HG02885 (cell line): ENCODE results near the gene KISS1.

ENCODE experiments used
- ATAC-seq: cut with Tn5 transposase; IDR thresholded peaks from one replicate; pipeline ENCODE4 v1.9.1; 2021; ENCODE audit warnings: mild to moderate bottlenecking; ENCODE audit not compliant: unreplicated experiment, poor library complexity

KISS1 gene

DNA sequence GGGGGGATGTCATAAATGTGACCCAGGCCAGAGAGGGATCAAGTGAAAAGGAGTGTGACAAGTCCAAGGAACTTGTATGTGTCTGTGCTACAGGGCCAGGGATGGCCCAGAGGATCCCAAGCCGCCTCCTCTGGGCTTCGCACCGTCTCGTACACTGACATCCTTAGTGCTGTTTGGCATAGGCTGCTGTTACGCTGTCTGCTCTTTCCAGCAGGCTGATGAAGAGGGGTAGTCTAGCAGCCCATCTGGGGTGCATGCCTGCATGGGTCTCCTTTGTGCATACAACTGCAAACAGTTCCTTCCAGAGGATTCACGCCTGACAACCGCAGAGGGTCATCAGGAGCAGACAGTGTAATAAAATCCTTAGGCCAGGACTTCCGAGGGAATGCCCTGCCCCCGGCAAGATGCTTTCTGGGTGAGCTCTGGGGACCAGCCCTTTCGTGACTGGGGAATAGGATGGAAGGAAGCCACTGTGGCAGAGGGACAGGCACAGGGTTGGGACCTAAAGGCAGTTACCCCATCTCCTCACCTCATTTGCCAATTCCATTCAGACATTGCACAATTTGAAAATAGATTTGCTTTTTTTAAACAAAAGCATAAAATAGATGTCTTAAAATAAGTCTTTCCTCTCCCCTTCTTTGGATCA lies 23.8 kb upstream of the KISS1 start:
- no peak for ATAC-seq

DNA sequence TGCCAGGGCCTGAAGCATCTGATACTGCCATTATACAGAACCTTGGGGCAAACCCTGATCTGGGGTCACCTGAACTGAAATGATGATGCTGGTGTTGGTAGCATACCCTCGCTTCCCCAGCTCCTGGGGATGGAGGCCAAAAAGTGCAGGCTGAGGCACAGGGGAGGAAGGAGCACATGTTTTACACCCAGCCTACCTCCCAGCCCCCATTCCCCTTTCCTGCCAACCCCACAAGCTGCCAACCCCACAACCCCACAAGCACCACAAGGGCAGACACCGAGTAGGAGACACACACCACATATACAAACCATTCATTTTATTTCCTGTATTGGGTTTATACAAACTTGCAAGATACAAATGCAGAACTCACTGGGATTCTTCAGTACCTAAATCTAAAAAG lies 22.3 kb upstream of the KISS1 start:
- ATAC-seq, result no peak

DNA sequence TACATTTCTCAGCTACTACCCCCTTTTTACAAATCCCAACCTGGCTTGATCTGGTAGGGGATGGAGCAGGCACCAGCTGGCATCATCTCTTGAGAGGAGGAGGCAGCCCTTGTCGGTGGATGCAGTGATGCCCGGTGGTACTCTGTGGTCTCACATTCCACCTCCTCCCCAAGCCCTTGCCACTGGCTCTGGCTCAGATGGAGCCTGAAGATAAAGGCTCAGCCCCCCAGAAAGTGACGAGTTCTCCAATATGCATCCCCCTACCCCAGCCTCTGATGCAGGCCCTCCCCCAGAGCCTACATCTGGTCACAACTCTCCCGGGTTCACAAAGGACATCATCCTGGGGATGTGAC lies 21.3 kb upstream of the KISS1 start:
- no peak for ATAC-seq

DNA sequence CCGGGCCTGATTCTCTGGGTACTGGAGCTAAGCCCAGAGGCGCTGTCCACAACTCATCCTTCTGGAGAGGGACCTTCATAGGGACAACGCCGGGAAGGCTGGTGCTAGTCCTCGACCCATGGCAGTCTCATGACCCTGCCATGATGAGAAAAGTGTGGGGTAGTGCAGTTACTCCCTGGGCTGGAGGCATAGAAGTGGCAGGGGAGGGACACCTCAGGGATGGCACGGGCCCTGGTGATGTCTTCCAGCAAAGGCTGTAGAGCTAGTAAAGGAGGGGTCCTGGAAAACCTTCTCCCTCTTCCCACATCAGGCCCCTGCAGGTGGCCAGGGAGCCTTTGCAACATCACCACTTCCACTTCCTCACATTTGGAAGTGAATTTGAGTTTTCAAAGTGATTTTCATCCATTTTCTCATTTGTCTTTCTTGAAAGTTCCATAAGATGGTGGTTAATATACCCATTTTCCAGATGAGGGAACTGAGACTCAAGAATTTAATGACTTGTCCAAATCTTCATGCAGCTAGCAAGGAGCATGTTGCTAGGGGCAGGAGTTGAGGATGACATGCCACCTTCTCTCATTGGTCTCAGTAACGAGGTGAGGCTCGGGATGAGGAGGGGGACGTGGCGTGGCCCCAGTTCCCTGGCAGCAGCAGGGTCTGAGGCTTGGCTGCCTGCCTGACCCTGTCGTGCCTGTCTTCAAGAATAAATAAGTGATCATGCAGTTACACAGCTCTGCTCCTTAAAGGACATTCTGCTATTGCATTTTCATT lies 20.8 kb upstream of the KISS1 start:
- no peak for ATAC-seq

DNA sequence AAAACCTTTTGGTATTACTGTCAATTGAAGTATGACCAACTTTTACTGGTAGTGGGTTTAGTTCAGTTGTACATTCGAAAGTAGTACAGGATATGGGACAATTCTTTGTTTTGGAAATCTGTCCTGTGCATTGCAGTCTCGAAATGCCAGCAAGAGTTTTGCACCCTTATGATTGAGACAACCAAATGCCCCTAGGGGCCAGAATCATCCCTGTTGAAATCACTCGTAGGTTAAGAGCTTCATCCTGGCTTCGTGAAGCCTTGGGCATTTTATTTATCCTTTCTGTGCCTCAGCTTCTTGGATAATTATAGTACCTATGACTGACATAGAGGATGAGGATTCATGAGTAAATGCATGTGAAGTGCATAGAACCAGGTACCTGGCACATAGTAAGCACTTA lies 19.9 kb upstream of the KISS1 start:
- no peak for ATAC-seq

DNA sequence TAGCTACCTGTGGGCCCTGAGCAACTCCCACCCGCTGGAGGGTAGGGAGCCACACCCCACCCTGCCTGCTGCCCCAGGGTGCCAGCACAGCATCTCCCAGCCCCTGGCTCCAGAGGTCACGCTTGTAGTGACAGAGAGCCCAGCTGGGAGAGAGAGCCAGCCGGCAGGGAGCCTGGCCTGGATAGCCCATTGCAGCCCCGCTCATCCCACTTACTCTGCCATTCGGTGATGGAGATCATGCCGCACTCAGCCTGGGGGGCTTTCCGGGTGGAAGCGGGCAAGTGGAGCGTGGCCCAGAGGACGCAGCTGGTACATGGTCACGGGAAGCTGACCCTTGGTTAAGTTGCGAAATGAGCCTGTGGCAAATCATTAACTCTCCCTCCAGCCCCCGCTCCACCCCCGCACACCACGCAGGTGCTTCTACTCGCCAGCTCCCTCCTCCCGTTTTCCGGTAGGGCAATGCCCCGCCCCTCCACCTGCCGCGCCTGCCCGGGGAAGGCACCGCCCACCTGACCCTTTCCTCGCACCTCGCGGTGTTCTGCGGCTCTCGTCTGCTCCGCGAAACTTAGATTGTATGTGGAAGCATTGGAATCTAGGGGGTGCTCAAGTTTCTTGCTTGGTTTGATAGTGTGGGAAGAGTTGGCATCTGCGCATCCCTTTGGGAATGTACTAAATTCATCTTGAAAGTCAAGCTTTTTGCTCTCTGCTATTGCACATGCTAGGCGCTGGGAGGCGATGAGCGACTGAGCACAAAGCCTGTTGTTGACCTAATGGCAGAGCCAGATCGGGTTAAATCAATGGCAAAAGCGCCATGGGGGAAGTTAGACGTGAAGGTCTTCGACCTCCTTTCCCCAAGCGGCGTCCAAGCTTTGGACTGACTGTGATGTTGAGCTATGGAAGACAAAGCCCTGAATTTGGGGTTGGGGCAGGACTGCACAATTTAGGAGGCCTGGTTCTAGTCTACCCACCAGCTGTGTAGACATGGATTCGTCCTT lies 17.7 kb upstream of the KISS1 start, which contains the start of gene GOLT1A:
Gene GOLT1A (minus strand): TSS at position 321 of the 995 bp plus-strand sequence. CDS start 82 bp downstream, at position 239.
- no peak for ATAC-seq

DNA sequence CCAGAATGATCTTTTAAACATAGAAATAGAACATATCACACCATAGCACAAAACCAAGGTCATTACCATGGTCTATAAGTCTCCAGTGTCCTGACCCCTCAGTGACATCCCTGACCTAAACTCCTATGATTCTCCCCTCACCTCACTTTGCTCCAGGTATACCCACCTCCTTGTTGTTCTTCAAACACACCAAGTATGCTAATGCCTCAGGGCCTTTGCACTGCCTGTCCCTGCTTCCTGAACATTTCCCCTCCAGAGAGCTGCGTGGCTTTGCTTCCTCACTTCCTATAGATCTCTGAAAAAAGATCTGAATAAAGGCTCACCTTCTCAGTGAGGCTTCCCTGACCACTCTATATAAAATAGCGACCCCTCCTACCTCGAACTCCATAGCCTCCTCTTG lies 16.4 kb upstream of the KISS1 start:
- ATAC-seq, result no peak

DNA sequence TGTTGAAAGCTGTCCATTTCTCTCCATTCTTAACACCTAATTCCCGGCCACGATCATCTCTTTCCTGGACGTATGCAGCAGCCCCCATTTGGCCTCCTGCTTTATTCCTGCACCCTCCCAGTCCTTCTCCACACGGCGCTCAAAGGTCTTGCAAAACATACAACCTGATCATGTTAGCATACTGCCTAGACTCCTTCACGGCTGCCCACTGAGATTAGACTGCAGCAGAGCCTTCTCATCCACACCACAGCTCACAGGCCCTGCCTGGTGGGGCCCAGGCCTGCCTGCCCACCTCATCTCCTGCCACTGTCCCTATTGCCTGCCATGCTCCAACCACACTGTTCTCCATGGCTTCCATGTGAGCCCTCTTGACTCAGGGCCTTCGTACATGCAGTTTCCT lies 14.8 kb upstream of the KISS1 start:
- no peak for ATAC-seq

DNA sequence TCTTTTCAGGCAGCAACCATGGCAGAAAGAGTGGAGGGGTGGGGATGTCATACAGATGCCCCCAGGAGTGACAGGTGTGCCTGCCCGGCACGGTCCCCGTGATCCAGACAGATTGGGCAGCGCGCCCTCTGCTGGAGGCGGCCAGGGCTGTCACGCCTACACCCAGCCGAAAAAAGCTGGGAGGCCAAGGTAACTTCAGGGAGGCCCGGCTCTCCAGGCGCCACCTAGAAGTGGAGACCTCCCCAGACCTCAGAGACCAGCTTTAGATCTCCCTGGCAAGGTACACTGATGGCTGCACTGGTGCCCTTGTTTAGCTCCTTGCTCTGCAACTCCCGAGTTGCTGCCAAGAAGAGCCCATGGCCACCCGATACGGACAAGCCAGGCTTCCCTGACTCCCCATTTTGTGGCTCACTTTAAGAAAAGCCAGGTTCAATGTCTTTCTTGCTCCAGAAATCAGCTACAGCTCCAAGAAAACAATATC lies 10.9 kb upstream of the KISS1 start:
- no peak for ATAC-seq

DNA sequence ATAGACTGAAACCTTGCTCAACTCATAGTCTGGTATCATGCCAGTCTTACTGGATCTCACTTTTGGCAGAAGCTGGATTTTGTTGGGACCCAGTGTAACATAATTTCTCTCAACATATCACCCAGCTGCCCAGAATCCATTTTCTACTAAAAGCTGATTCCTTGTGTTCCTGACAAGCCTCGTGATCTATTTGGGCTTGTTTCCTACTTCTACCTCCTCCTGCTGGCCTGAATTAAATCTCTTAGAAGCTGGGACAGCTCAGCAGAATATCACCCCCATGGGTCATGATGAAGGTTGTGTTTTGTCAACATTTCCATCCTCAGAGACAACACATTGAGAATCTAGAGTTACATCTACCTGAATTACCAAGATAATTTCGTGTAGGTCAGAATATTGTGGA lies 9.8 kb upstream of the KISS1 start:
- ATAC-seq, result no peak

DNA sequence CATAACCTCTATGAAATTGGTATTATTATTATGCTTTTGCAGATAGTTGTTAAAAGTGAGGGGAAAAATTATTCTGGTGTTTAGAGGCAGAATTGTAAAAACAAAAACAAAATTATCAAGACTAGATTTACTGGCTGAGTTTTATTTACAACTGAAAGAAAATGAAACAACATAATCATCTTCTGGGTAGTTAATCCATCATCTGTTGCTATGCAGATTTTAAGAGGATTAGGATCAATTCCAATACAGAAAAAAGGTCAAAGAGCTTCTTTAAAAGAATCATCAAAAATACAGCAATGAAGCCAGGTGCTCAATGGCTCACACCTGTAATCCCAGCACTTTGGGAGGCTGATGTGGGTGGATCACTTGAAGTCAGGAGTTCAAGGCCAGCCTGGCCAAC lies 9.2 kb upstream of the KISS1 start:
- no peak for ATAC-seq

DNA sequence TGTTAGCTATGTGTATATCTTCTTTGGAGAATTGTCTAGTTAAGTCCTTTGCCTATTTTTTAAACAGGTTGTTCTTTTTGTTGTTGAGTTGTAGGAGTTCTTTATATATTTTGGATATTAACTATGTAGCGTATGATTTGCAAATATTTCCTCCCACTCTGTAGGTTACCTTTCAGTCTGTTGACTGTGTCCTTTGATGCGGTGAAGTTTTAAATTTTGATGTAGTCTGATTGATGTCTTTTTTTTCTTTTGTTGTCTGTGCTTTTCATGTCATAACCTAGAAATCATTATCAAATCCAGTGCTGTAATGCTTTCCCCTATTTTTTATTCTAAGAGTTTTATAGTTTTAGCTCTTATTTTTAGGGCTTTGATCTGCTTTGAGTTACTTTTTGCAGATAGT lies 8.7 kb upstream of the KISS1 start:
- ATAC-seq, result no peak

DNA sequence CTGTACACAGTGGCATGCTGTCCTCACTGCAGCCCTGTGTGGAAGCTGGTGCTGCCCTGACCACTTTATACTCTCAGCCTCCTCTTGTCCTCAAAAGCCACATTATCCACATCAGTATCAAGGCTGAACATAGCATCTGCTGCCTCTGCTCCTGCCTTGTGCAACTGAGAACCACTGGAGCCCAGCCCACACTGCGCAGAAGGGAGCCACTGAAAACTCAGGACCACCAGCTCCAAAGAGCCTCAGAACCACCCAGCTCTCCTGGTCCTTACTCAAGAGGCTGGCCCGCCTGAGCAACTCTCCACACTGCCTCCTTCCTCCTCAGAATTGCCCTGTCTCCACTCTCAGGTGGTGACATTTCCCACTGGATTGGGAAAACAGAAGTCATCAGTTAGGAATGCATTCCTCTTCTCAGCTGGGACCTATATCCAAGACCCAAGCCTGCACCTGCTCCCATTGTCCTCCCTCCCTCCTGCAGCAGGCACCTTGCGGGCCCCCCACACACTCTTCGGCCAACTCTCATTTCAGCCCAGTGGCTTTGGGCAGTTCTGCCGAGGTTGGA lies 7.0 kb upstream of the KISS1 start:
- no peak for ATAC-seq

DNA sequence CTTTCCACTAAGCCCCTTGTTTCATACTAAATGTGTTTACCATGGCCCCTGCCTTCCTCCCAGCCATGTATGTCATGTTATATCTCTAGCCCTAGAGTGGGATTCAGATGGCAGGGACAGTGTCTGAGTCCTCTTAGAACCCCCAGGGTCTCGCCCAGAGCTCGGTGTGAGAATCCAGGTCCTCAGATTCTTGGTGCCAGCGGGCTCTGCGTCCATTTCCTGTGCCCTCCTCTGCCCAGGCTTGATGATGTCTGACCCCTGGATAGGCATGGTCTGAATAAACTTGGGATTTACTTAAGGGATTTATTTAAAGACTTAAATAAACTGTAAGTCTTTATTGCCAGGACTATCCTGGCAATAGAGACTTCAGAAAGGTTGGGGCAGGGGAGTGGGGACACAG lies 6.2 kb upstream of the KISS1 start:
- ATAC-seq, result no peak

DNA sequence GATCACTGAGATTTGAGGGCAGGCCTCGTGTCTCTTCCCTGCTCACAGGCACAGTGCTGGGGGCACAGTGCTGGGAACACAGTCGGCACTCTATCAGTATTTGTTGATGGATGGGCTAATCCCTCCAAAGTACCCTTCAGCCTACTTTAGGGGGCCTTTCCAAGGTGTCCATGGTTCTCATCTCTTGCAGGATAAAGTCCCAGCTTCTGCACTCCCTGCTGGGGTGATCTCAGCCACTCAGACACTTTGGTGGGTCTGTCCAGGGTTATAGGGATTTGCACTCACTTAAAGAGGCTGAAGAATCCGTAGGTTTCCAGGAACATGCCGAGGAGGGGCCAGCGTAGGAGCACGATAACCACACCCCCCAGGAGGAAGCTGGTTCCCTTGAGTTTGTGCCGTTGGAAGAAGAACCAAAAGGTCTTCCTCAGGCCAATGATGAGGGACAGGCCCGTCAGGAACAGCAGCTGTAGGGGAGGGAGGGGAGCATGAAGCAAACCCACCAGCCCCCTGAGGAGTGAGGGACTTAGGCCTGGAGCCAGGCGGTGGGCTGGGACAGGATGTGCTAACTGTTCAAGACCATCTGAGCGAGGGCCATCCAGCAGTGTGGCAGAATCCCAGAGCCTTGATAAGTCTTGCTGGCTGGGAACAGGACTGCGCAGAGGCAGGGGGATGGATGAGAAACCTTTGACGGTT lies 5.2 kb upstream of the KISS1 start:
- no peak for ATAC-seq

DNA sequence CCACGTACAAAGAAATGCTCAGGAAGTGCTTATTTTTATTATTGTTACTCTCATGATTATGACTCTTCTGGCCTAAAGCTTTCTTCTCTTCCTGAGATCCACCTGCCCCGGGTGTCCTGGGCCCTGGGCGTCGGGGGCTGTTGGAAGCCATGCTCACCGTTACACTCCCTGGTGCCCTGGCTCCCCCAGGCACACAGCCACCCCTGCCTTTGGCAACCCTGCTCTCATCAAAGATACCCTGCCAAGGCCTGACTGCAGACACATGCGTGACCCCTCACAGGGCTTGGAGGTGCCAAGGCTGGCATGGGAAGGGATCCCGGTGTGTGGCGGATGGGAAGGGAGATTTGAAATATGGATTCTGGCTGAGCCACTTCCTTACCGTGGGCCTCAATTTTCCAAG lies 3.3 kb upstream of the KISS1 start:
- ATAC-seq, result no peak

DNA sequence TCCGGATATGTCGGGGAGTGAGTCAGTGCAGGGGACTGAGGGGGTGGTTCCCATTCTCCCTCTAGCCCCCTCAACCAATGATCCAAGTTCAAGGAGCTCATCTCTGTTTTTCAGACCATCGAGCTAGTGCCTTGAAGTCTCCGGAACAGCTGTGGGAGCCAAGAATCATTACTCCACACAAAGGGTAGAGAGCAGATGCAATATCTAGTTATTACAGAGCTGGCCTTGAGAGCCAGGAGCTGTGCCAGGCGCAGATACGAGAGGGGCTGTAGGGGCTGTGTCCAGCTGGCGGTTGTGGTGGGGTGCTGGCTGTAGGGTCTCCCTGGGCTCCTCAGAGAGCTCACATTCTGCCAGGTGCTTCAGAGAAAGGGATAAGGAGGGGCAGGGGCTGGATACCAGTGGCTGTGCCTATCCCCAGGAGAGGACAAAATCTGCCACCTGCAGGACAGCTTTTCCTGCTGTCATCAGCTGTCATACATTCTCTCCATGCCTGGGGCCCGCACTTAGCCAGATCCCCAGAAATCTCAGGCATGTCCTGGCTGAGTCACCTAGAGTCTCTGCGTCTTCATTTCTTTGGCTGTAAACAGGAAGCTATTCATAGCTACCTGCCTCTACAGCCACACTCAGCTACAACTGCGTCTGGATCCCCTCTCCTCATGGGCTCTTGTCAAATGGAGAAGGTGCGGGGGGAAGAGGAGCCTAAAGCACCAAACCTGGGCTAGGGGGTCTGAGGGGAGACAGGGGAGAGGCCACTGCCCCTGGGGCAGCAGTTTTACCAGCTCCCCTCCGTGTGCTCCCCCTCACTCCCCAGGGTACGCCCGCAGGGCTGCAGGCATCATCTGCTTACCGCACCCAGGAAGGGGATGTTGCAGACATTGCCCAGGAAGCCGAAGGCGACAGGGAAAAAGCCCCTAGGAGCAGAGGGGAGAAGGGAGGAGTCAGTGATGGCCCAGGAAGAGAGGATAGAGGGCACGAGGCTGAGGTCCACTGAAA lies 2.4 kb upstream of the KISS1 start:
- no peak for ATAC-seq

DNA sequence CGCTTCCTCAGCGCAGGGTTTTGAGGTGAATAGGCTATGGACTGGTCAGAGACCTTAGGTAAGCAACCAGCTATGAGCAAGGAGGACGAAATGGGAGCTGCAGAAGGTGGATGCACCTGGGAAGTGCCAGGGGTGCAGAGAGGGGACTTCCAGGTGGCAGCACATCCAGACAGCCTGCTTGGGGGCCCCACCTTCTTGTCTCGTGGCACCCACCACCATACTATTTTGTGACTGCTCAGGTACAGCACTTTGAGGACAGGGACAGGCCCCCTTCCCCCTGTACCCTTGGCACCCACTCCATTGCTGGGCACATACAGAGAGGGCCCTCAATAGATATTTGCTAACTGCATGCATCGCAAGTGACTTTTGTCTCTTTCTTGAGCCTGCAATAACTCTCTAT lies 777 bp upstream of the KISS1 start:
- no peak for ATAC-seq

DNA sequence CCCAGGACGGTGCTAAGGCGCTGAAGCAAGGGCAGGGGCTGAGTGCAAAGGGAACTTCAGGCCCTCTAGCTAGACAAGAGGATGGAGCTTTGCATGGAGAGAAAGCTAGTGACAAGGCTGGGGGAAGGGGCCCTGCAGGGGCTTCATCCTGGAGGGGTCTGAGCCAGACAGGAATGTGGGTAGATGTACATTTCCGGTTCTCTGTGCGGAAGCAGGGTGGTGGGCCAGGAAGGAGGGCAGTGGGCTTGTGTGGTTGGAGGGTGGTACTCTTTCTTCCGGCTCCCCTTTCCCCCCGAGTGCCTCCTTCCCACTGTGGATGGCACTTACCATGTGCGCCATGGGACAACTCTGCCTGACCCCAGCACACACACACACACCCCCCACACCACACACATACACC lies 1.5 kb downstream of the KISS1 start:
- no peak for ATAC-seq
